ENCODE data around the gene ULK3.

ULK3 gene

GRCh38 chr15:74855857-74856256 is 12.9 kb upstream of the ULK3 start:
- TF ChIP-seq FOXM1 (IDR thresholded peaks at IDR 0.05; ENCODE audit: borderline replicate concordance, low read depth) (no peak), REST (IDR thresholded peaks at IDR 0.05; ENCODE audit: low read depth) (no peak), RAD21 (IDR thresholded peaks at IDR 0.05; ENCODE audit: low read depth) (no peak), MAX (IDR thresholded peaks at IDR 0.05) (no peak)

- no peak for TF ChIP-seq RAD21 (IDR thresholded peaks at IDR 0.05; ENCODE audit: low read depth)
- no peak for TF ChIP-seq CREB1 (IDR thresholded peaks at IDR 0.05; ENCODE audit: low read depth)
- no peak for TF ChIP-seq EP300 (IDR thresholded peaks at IDR 0.05; ENCODE audit: borderline replicate concordance)
- no peak for TF ChIP-seq TCF12 (IDR thresholded peaks at IDR 0.05; ENCODE audit: low read depth)
- no peak for TF ChIP-seq TEAD4 (IDR thresholded peaks at IDR 0.05)
- no peak for TF ChIP-seq ZBTB7A (IDR thresholded peaks at IDR 0.05; ENCODE audit: low read depth)
- no peak for TF ChIP-seq USF1 (IDR thresholded peaks at IDR 0.05)
- no peak for TF ChIP-seq REST (IDR thresholded peaks at IDR 0.05; ENCODE audit: low read depth)
- no peak for TF ChIP-seq YY1 (IDR thresholded peaks at IDR 0.05; ENCODE audit: low read depth)
- no peak for TF ChIP-seq EGR1 (IDR thresholded peaks at IDR 0.05)
- no peak for TF ChIP-seq FOXM1 (IDR thresholded peaks at IDR 0.05; ENCODE audit: borderline replicate concordance, low read depth)
- no peak for TF ChIP-seq CEBPB (IDR thresholded peaks at IDR 0.05)
- no peak for TF ChIP-seq NFIC (IDR thresholded peaks at IDR 0.05)
- TF ChIP-seq TAF1 (IDR thresholded peaks at IDR 0.05; ENCODE audit: low read depth) = no peak
- TF ChIP-seq MAX (IDR thresholded peaks at IDR 0.05) = no peak
These were observed 11.6 kb upstream of the ULK3 start for GRCh38 chr15:74854453-74855022.

GRCh38 chr15:74851960-74852359 is 9.0 kb upstream of the ULK3 start:
- TF ChIP-seq RAD21 (IDR thresholded peaks at IDR 0.05; ENCODE audit: low read depth) (no peak), TCF12 (IDR thresholded peaks at IDR 0.05; ENCODE audit: low read depth) (no peak), USF1 (IDR thresholded peaks at IDR 0.05) (no peak), YY1 (IDR thresholded peaks at IDR 0.05; ENCODE audit: low read depth) (no peak), CREB1 (IDR thresholded peaks at IDR 0.05; ENCODE audit: low read depth) (no peak), ZBTB7A (IDR thresholded peaks at IDR 0.05; ENCODE audit: low read depth) (no peak), EP300 (IDR thresholded peaks at IDR 0.05; ENCODE audit: borderline replicate concordance) (no peak), TEAD4 (IDR thresholded peaks at IDR 0.05) (no peak), CEBPB (IDR thresholded peaks at IDR 0.05) (no peak), NFIC (IDR thresholded peaks at IDR 0.05) (no peak), REST (IDR thresholded peaks at IDR 0.05; ENCODE audit: low read depth) (no peak), TAF1 (IDR thresholded peaks at IDR 0.05; ENCODE audit: low read depth) (no peak), FOXM1 (IDR thresholded peaks at IDR 0.05; ENCODE audit: borderline replicate concordance, low read depth) (no peak), MAX (IDR thresholded peaks at IDR 0.05) (no peak), EGR1 (IDR thresholded peaks at IDR 0.05) (no peak)

GRCh38 chr15:74850393-74850792 is 7.4 kb upstream of the ULK3 start:
- TF ChIP-seq CEBPB (IDR thresholded peaks at IDR 0.05) = no peak
- TF ChIP-seq NFIC (IDR thresholded peaks at IDR 0.05) = no peak
- no peak for TF ChIP-seq FOXM1 (IDR thresholded peaks at IDR 0.05; ENCODE audit: borderline replicate concordance, low read depth)
- TF ChIP-seq USF1 (IDR thresholded peaks at IDR 0.05) = no peak
- TF ChIP-seq EGR1 (IDR thresholded peaks at IDR 0.05) = no peak
- no peak for TF ChIP-seq YY1 (IDR thresholded peaks at IDR 0.05; ENCODE audit: low read depth)
- TF ChIP-seq TEAD4 (IDR thresholded peaks at IDR 0.05) = no peak
- TF ChIP-seq MAX (IDR thresholded peaks at IDR 0.05) = no peak
- no peak for TF ChIP-seq EP300 (IDR thresholded peaks at IDR 0.05; ENCODE audit: borderline replicate concordance)
- no peak for TF ChIP-seq TAF1 (IDR thresholded peaks at IDR 0.05; ENCODE audit: low read depth)
- TF ChIP-seq REST (IDR thresholded peaks at IDR 0.05; ENCODE audit: low read depth) = no peak
- TF ChIP-seq ZBTB7A (IDR thresholded peaks at IDR 0.05; ENCODE audit: low read depth) = no peak
- no peak for TF ChIP-seq CREB1 (IDR thresholded peaks at IDR 0.05; ENCODE audit: low read depth)
- TF ChIP-seq RAD21 (IDR thresholded peaks at IDR 0.05; ENCODE audit: low read depth) = no peak
- no peak for TF ChIP-seq TCF12 (IDR thresholded peaks at IDR 0.05; ENCODE audit: low read depth)
